Mucosa of stomach (tissue), 1 donor: ENCODE results near the gene ANAPC4.

Experiments used
- H3K27me3 ChIP-seq: one replicate; pipeline ENCODE4 v1.7.0; 2013; ENCODE audit warnings: mild to moderate bottlenecking, low read length; ENCODE audit not compliant: control insufficient read depth, insufficient read depth
- H3K36me3 ChIP-seq: one replicate; pipeline ENCODE4 v1.7.0; 2013; ENCODE audit warnings: low read length; ENCODE audit not compliant: control insufficient read depth, insufficient read depth
- H3K4me1 ChIP-seq: one replicate; pipeline ENCODE4 v1.7.0; 2013; ENCODE audit warnings: mild to moderate bottlenecking, low read length; ENCODE audit not compliant: control insufficient read depth, insufficient read depth
- H3K4me3 ChIP-seq: one replicate; pipeline ENCODE4 v1.7.0; 2013; ENCODE audit warnings: low read length
- H3K9ac ChIP-seq: one replicate; pipeline ENCODE4 v1.7.0; 2013; ENCODE audit warnings: mild to moderate bottlenecking, low read length, moderate library complexity
- H3K9me3 ChIP-seq: one replicate; pipeline ENCODE4 v1.7.0; 2013; ENCODE audit warnings: mild to moderate bottlenecking, low read length, moderate library complexity; ENCODE audit not compliant: control insufficient read depth
- donor health status: Pancreatic carcinoma.

ANAPC4 gene

DNA sequence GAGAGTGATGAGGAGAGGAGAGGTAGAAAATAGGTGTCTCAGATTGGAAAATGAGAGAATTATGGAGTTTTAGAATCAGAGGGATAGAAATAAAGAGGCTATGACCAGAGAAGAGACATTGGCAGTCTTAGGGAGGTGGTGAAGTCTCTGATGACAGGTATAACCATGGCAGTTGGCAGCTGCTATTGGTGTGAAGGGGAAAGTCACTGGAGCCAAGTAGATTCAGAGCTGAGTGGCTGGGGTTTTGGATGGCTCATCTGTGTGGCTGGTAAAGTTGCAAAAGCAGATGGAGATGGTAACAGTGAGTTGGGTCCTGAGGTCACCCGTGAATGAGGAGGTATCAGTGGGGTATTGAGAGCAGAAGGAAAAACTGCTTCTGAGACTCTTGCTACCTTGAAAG lies 46.5 kb downstream of the ANAPC4 start:
- no peak overlapping the region for H3K9ac ChIP-seq
- H3K4me3 ChIP-seq: no peak overlapping the region
- H3K27me3 ChIP-seq: no peaks in the 10 kb centered on the region
- no peaks in the 10 kb centered on the region for H3K4me1 ChIP-seq
- H3K36me3 ChIP-seq: no peaks in the 10 kb centered on the region
- H3K9me3 ChIP-seq: no peaks in the 10 kb centered on the region

DNA sequence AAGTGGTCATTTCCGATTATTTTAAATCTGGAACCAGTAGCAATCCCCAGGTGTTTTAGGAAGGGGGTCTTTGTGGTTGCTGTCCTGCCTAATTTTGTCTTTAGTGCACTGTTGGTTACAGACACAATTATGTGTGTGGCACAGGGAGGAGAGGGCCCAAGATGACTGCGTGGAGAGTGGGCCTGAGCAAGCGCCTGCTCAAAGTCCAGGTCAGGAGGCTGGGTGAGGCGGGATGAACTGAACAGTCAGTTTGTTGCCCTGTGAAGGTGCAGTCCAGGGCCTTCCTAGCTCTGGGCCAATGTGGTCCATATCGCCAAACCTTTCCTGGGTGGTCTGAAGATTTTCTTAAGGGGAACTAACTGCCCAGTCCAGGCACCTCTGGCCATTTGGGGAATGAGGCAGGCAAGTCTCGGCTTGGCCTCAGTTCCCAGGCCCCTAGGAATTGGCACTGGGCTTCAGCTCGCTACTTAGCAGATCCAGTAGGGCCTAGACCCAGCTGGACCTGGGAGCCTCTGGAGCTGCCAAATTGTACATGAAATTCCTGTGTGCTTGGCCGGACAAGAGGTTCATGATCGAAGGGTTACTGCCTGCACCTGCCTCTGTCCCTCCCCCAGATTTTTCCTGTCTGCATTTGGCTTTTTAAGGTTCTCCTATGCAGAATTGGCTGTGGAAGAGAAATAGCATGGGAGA lies 47.6 kb downstream of the ANAPC4 start:
- H3K36me3 ChIP-seq: no peaks in the 10 kb centered on the region
- H3K4me3 ChIP-seq: no peak overlapping the region
- no peaks in the 10 kb centered on the region for H3K27me3 ChIP-seq
- H3K9ac ChIP-seq: no peak overlapping the region
- no peaks in the 10 kb centered on the region for H3K9me3 ChIP-seq
- H3K4me1 ChIP-seq: no peaks in the 10 kb centered on the region

GRCh38 chr4:25425361-25425760 lies 48.3 kb downstream of the ANAPC4 start:
- no peaks in the 10 kb centered on the region for H3K9me3 ChIP-seq
- no peaks in the 10 kb centered on the region for H3K27me3 ChIP-seq
- no peak overlapping the region for H3K4me3 ChIP-seq
- no peaks in the 10 kb centered on the region for H3K36me3 ChIP-seq
- H3K9ac ChIP-seq: no peak overlapping the region
- no peaks in the 10 kb centered on the region for H3K4me1 ChIP-seq

- no peaks in the 10 kb centered on the region for H3K9me3 ChIP-seq
- no peaks in the 10 kb centered on the region for H3K36me3 ChIP-seq
- no peak overlapping the region for H3K9ac ChIP-seq
- H3K27me3 ChIP-seq: no peaks in the 10 kb centered on the region
- H3K4me1 ChIP-seq: no peaks in the 10 kb centered on the region
- no peak overlapping the region for H3K4me3 ChIP-seq
These were observed 50.8 kb downstream of the ANAPC4 start for GRCh38 chr4:25427871-25428270.

GRCh38 chr4:25430630-25431029 lies 53.6 kb downstream of the ANAPC4 start:
- no peaks in the 10 kb centered on the region for H3K36me3 ChIP-seq
- H3K4me1 ChIP-seq: no peaks in the 10 kb centered on the region
- H3K9me3 ChIP-seq: no peaks in the 10 kb centered on the region
- H3K9ac ChIP-seq: no peak overlapping the region
- no peaks in the 10 kb centered on the region for H3K27me3 ChIP-seq
- H3K4me3 ChIP-seq: no peak overlapping the region

DNA sequence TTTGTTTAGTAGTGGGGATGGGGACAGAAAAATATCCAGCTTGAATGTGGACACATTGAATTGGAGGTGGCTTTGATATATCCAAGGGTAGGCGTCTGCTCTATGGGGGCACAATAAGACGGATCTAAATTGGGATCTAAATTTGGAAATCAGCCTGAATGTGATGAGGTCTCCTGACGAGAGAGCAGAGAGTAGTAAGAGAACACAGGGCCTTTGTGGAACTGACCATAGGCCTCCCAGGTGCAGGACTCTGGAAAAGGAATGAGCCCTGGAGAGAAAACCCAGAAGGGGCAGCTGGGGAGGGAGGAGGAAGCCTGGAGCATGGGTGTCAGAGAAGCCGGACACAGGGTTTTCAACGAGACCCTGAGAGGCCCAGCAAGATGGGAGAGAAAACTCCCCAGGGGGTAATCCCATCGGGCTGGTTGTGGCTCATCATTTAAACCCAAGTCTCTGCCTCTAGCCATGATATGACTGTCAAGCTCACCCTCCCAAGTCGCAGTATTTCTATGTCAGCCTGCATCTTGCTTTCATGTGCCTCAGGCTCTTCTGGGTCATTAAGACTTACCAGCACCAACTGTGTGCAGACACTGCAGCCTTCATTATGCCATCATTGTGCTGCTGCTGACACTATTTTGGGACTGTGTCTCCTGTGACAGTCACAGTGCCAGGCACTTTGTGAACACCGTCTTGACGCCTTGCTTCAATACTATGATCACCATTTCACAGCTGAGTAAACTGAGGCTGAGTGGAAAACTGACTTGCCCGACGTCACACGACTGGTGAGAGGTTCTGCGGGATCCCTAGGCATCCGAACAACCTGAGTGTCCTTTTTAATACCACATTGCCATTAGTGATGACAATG lies 57.1 kb downstream of the ANAPC4 start:
- Histone ChIP-seq H3K9ac (no peak overlapping the region), H3K9me3 (no peaks in the 10 kb centered on the region), H3K36me3 (no peaks in the 10 kb centered on the region), H3K4me3 (no peak overlapping the region), H3K4me1 (no peaks in the 10 kb centered on the region), H3K27me3 (no peaks in the 10 kb centered on the region)

- no peak overlapping the region for H3K9ac ChIP-seq
- no peaks in the 10 kb centered on the region for H3K36me3 ChIP-seq
- no peak overlapping the region for H3K4me3 ChIP-seq
- no peaks in the 10 kb centered on the region for H3K4me1 ChIP-seq
- H3K27me3 ChIP-seq: no peaks in the 10 kb centered on the region
- H3K9me3 ChIP-seq: no peaks in the 10 kb centered on the region
These were observed 60.9 kb downstream of the ANAPC4 start for GRCh38 chr4:25437926-25438325.

- Histone ChIP-seq H3K4me1 (no peaks in the 10 kb centered on the region), H3K4me3 (no peak overlapping the region), H3K36me3 (no peaks in the 10 kb centered on the region), H3K9ac (no peak overlapping the region), H3K9me3 (no peaks in the 10 kb centered on the region), H3K27me3 (no peaks in the 10 kb centered on the region)
These were observed 62.9 kb downstream of the ANAPC4 start for GRCh38 chr4:25439918-25440477.

- Histone ChIP-seq H3K27me3 (no peaks in the 10 kb centered on the region), H3K9me3 (no peaks in the 10 kb centered on the region), H3K4me1 (no peaks in the 10 kb centered on the region), H3K36me3 (no peaks in the 10 kb centered on the region), H3K9ac (no peak overlapping the region), H3K4me3 (no peak overlapping the region)
These were observed 63.5 kb downstream of the ANAPC4 start for GRCh38 chr4:25440478-25441030.

GRCh38 chr4:25441519-25442117 lies 64.6 kb downstream of the ANAPC4 start:
- H3K27me3 ChIP-seq: no peaks in the 10 kb centered on the region
- H3K9ac ChIP-seq: no peak overlapping the region
- H3K36me3 ChIP-seq: no peaks in the 10 kb centered on the region
- no peaks in the 10 kb centered on the region for H3K4me1 ChIP-seq
- H3K9me3 ChIP-seq: no peaks in the 10 kb centered on the region
- no peak overlapping the region for H3K4me3 ChIP-seq

- H3K9ac ChIP-seq: no peak overlapping the region
- no peaks in the 10 kb centered on the region for H3K27me3 ChIP-seq
- H3K9me3 ChIP-seq: no peaks in the 10 kb centered on the region
- H3K4me1 ChIP-seq: no peaks in the 10 kb centered on the region
- no peak overlapping the region for H3K4me3 ChIP-seq
- no peaks in the 10 kb centered on the region for H3K36me3 ChIP-seq
These were observed 65.8 kb downstream of the ANAPC4 start for GRCh38 chr4:25442863-25443307.

GRCh38 chr4:25443851-25444250 lies 66.8 kb downstream of the ANAPC4 start:
- H3K9me3 ChIP-seq: no peaks in the 10 kb centered on the region
- H3K4me1 ChIP-seq: no peaks in the 10 kb centered on the region
- H3K9ac ChIP-seq: no peak overlapping the region
- H3K27me3 ChIP-seq: no peaks in the 10 kb centered on the region
- no peak overlapping the region for H3K4me3 ChIP-seq
- H3K36me3 ChIP-seq: no peaks in the 10 kb centered on the region
